HG03520 (cell line): ENCODE results near the gene ABHD17C.
"Not testable (repeated sequence)": the region's sequence is repeated elsewhere in the genome, so short reads cannot be mapped to it uniquely, and the experiment has no call there.

ENCODE experiments used
- ATAC-seq: cut with Tn5 transposase; IDR thresholded peaks from one replicate; pipeline ENCODE4 v1.9.1; 2021; ENCODE audit warnings: mild to moderate bottlenecking, moderate library complexity; ENCODE audit not compliant: unreplicated experiment

The ABHD17C gene

DNA sequence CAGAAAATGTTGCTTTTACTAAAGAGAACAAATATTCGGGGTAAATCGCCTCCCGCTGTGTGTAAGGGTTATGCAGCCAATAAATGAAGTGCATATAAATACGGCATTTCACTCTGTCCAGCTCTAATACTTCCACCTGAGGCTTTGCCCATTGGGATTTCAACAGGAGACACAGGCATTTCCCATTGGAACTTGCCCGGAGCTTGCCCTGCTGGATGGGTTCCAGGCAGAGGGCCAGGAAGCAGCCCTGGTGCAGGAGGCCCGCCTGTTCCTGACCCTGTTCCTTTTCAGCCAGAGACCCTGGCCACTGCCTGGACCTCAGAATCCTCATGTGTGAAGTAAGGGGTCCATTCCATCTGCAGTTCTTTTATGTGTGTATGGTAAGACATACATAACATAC lies 66.6 kb downstream of the ABHD17C start:
- no peak for ATAC-seq

DNA sequence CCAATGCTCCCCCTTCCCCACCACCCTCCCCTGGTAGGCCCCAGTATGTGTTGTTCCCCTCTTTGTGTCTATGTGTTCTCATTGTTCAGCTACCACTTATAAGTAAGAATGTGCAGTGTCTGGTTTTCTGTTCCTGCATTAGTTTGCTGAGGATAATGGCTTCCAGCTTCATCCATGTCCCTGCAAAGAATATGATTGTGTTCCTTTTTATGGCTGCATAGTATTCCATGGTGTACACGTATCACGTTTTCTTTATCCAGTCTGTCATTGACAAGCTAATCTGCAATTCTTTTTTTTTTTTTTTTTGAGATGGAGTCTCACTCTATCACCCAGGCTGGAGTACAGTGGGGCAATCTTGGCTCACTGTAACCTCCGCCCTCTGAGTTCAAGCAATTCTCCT lies 68.1 kb downstream of the ABHD17C start:
- not testable (repeated sequence) for ATAC-seq

DNA sequence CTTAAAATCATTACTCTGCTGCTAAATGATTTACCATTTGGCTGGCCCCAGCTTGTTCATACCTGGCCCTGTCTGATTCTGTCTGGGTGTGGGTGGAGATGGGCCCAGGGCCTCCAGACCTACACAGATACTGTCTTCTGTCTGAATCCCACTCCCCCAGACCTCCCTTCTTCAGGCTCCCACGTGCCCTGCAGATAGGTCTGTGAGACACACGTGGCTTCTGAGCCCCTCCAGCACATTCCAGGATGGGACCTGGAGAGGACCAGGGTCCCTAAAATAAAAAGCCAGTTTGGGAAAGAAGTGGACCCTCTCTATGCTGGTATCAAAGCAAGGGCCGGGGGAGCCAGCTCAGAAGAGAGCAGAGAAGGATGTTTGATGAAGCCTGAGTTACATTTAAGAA lies 69.4 kb downstream of the ABHD17C start:
- no peak for ATAC-seq

DNA sequence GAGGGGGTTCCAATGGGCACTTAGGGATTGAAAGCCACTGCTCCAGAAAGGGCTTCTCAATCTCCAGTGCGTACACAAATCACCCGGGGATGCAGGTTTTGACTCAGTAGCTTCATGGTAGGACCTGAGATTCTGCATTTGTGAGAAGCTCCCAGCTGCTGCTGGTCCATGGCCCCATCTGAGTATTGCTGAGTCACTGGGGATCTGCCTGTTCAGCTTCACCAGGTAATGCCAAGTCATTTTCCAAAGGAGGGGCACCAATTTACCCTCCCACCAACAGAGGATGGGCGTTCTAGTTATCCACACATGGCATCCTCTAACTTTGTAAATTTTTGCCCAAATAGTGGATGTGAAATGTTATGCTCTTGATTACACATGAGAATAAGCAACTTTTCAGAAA lies 71.2 kb downstream of the ABHD17C start:
- no peak for ATAC-seq

DNA sequence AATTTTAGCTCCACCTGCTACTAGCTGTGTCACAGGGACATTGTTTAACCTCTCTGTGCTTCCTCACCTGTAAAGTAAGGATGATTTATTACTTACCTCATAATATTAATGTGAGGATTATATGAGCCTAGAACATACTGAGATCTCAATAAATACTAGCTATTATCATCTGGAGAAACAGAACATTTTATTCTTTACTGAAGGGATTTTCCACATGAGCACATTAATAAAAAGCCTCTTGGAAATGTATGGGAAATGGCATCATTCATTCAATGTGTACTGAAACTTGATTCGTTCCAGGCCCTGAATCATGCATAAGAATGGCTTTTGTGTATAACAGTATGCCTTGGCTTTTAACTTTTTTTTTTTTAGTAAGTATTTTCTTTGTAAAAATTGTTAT lies 73.0 kb downstream of the ABHD17C start:
- ATAC-seq: no peak

DNA sequence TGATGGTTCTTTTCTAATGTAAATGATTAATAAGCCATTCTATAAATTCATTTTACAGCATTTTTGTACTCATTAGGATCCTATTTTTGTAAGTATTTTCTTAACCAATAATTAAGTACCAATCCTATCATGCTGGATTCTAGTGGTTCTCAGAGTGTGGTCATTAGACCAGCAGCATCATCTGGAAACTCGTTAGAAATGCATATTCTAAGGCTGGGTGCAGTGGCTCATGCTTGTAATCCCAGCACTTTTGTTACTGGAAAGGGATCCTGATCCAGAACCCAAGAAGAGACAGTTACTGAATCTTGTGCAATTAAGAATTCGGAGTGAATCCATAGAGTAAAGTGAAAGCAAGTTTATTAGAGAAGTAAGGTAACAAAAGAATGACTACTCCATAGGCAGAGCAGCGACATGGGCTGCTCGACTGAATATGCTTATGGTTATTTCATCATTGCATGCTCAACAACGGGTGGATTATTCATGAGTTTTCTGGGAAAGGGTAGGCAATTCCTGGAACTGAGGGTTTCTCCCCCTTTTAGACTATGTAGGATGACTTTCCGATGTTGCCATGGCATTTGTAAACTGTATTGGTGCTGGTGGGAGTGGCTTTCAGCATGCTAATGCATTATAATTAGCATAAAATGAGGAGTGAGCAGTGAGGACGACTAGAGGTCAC lies 74.2 kb downstream of the ABHD17C start:
- no peak for ATAC-seq

DNA sequence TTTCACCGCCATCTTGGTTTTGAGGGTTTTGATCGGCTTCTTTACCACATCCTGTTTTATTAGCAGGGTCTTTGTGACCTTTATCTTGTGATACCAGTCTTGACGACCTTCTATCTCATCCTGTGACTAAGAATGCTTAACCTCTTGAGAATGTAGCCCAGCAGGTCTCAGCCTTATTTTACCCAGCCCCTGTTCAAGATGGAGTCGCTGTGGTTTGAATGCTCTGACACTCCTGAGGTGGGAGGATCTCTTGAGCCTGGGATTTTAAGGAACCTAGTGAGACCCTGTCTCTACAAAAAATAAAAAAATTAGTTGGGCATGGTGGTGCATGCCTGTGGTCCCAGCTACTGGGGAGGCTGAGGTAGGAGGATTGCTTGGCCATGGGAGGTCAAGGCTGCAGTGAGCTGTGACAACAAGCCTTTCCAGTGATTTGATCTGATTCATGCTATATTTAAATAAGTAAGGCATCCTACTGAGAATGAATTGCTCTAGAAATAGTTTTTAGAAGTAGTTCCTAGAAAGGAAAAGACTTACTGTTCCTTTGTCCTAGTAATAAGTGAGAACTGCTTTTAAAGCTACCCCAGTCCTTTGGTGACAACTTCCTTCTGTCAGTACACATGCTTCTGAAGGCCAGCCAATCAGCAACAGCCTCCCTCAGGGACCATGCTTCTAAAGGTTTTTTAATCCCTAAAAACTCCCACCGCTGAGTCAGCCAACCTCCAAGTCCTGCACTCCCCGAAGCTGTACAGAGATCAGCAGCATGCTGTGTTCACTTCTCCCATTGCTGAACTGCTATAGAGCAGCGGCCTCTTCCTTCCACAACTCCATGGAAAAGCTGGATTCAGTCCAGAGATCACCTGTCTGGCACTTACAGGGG lies 75.0 kb downstream of the ABHD17C start:
- no peak for ATAC-seq

DNA sequence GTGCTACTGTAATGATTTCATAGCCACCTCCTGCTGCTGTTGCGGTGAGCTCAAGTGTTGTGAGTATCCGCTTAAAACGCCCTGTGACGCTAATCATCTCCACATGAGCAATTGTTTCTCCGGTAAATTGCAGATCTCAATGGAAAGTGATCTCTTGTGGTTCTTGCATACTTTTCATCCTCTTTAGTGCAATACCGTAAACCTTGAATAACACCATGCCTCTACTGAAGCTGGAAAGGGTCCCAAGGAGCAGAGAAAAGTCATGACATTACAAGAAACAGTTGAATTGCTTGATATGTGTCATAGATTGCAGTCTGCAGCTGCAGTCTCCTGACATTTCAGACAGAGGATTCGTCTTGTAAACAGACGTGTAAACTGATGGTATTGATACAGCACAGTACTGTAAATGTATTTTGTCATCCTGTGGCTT lies 78.0 kb downstream of the ABHD17C start:
- ATAC-seq: no peak

DNA sequence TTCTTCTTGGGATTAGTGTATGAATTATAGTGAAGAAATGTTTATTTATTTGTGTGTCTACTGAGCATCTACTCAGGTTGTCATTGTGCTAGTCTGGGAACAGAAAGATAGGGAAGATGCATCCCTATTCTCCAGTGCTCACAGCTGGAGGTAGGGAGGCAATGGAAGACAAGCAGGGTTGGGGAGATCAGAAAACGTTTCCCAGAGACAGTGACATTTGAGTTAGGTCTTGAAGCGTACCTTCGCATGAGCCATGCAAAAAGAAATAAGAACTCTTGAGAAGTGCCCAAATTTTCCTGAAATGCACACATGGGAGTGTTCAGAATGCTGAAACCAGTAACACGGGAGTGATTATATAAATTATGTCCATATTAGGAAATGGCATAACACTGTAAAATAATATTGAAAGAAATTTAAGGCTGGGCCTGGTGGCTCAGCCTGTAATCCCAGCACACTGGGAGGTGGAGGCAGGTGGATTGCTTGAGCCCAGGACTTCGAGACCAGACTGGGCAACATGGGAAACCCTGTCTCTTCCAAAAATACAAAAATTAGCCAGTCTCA lies 78.8 kb downstream of the ABHD17C start:
- ATAC-seq: no peak

DNA sequence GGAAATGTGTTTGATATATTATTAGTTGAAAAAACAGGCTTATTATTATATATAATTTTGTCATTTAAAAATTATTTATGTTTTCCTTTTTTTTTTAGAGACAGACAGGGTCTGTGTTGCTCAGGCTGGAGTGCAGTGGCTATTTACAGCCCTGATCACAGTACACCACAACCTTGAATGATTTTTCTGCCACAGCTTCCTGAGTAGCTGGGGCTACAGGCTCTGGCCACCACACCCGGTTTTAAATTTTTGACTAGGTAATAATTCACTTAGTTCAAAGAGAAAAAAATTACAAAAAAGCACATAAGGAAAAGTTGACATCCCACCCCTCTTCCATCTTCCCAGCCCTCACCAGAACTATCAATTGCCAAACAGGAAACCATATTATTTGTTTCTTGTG lies 79.4 kb downstream of the ABHD17C start:
- no peak for ATAC-seq

DNA sequence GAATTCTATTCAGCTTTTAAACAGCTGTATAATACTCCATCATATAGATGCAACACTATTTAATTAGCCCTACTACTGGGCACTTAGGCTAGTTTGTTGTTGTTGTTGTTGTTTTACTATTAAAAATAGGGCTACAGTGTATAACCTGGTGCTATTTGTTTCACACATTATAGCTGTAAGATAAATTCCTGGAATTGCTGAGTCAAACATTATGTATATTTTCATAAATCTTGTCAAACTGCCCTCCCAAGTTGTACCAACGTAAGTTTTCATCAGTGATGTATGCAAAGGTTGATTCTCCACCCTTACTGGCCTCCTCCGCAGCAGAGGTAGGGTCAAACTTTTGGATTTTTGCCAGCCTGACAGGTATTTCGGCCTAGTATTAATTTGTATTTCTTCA lies 80.2 kb downstream of the ABHD17C start:
- no peak for ATAC-seq

DNA sequence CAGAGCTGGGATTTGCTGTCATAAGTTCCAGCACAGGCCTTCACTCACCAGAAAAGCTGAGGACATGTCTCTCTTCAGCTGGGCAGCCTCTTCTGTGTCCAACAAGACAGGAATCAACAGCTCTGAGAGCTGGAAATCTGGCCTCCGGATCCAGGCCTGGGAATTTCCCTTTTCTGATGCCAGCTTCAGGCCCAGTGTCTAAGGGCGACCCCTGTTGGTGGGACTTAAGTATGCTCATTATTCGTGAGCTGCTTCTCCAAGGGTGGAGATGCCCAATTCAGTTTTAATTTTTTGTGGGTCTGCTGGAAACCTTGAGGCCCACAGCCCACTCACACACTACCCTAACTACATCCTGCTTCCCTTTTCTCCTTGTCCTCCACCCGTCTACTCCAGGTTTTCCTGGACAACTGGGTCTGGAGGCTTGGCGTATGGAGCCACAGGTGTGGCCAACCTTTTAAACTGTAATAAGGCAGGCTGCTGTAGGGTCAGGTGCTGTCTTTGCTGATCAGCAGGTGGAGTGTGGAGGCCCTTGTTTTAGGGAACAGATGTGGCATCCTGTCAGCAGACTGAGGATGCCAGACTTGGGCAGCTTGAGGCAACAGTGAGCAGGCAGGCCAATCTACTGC lies 81.4 kb downstream of the ABHD17C start:
- ATAC-seq: no peak

DNA sequence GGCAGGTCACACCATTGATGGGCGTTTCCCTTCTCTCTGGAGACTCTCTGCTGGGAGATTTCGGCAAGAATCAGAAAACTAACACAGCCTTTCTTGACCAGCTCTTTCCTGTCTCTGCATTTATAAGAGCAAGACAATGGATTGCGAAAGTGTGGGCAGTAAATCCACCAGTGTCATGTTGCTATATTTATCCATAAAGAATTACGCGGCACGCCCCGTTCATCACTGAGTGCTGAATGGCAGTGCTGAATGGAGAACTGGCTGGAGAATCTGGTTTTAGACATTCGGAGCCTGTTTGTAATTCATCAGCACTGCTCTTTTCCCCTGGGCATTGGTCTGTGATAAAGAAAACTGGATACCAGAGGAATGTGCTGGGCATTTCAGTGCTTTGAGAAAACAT lies 82.0 kb downstream of the ABHD17C start:
- no peak for ATAC-seq

DNA sequence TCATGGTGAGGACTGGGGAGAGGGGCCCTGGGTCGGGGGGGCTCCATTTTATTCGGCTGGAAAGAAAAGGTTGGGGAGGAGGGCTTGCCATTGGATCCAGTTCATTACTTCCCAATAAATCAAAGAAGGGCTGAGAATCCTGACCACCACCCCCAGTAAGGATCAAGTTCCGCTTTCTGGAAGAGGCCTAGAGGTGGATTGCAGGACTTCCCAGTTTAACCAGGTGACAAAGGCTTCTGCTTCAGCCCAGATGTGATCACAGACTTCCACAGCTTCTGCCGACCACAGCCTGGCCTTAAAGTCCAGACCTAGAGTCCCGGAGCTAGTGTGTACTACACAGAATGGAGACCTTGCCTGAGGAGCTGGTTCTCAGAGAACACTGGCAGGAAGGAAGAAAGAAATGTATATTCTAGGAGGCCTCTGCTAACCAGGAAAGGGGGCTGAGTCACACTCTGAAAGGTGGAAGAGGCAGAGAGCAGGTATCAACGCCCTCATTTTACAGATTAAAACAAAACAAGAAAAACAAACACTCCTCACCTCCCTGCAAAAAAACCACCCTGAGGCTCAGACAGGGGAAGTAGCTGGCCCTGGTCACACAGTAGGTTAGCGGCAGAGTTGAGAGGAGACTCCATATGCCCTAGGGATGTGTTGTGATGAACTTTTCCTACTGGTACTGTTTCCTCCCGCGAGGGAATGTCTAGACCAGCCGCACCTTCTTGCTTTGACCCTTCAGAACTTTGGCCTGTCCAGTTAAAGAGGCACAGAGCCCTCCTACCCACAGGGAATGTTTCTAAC lies 82.9 kb downstream of the ABHD17C start:
- no peak for ATAC-seq

DNA sequence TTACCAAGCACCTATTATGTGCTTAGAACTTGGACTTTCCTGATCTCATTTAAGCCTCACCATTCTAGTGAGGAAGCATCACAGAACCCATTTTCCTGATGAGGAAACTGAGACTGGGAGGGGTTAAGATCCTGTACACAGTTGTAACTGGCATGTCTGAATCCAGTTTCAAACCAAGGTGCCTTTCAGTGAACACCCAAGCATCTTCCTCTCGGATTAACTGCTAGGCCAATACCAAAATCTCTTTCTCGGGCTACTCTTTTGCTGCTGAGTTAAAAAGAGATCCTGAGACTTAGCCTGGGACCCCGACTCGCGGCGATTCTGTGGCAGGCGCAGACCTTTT lies 83.5 kb downstream of the ABHD17C start:
- no peak for ATAC-seq

DNA sequence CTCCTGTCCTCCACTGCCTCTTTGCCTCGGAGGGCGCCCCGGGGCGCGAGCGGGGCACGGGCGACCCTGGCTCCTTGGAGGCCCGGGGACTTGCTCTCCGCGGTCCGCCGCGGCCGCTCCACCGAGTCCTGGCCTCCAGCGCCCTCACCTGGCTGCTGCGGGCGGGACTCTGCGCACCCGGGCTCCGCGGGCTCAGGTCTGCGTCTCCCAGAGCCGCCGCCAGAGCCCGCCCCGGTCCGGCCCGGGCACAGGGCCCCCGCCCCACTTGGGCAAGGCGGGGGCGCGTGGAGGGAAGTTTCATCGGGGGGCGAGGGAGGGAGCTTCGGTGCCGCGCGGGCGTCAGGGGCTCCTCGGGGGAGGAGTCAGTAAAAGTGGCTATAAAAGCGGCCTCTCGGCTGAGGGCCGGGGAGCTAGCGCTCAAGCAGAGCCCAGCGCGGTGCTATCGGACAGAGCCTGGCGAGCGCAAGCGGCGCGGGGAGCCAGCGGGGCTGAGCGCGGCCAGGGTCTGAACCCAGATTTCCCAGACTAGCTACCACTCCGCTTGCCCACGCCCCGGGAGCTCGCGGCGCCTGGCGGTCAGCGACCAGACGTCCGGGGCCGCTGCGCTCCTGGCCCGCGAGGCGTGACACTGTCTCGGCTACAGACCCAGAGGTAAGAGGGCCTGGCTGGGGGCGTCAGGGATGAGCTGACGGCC lies 84.0 kb downstream of the ABHD17C start, which contains the start of gene CEMIP:
TSS of gene CEMIP (plus strand) at position 407 of the 694 bp plus-strand sequence. CDS start 94,510 bp downstream, outside the sequence.
- ATAC-seq: no peak

DNA sequence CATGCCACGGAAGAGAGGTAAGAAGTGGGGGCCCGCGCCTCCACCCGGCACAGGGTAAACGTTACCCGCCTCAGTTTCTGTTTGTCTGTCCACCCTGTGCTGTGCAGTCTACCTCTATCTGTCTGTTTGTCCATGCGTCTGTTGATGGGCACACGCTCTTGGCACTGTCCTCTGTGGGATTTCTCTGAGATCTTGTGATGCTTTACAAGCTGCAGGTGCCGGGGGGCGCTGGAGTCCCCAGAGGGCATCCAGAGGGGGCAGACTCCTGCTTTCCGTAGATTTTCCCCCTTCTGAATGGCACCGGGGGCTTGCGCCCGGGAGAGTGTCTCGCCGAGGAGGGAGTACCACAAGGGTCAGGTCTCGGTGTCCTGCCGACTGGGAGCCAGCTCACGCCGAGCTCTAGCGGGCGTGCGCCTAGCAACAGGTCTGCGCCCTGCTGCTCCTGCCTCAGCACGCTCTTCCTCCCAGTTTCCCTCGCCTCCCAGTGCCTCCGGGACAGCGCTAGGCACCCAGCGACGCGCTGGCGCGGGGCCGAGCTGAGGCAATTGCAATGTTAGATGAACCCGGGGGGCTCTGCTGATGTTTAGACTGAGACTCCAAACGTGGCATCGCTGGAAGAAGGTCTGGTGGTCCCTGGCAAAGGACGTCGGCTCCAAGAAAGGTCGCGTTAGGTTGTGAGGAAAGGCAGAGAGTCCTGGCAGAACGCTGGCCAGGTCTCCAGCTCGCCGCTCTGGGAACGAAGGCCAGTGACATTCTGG lies 84.7 kb downstream of the ABHD17C start:
- no peak for ATAC-seq

DNA sequence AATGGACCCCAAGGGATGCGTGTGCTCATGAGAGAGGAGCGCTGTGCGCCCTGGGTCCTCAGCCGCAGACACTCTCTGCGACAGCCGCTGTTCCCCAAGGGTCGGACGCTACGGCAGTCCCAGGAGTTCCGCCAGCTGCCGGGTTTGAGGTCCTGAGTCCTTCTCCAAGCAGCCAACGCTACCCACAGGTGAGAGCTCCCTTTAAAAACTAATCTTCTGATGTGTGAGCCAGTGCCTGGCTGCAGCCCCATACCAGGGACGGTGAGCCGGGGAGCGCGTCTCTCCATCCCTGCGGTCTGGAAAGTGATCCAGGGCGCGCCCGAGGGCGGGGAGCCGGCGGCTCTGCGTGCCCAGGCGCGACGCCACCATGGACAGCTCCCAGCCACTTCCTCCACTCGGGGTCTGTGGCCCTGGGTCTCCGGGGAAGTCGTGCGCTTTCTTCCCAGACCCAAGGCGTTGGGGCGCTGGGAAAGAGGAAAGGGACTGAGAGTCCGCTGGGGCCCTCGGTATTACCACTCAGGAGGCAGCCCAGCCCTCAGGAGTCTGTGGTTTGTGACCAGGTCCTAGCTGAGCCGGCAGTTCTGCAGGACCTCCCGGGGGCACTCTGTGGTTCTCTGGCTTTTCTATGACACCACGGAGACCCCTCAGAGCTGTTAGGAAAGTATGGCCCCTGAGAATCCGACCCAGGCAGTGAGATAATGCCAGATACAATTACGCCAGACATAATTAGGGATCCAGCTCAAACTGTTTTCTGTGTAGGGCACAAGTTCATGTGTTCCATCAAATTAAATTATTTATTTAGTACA lies 85.5 kb downstream of the ABHD17C start:
- no peak for ATAC-seq

DNA sequence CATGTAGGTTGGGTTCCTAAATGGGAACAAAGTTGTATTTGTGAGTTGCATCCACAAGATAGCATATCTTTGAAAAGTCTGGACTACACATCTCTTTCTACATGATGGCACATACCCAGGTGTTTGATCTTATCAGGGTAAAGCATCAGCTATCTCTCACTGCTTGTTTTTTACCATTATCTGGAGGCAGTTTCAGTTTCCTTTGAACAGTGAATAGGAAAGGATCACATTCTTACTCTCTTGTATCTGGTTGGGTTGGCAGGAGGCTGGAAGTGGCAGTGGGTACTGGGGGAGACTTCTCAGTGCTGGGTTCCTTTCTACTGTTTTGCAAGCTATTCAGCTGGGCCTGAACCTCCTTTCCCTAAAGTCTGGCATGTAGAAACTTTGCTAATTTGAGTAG lies 88.2 kb downstream of the ABHD17C start:
- ATAC-seq: no peak
